LNCaP clone FGC (cell line): ENCODE results near the gene RAB15.

Experiments used
- DNase-seq: peaks from one replicate; pipeline ENCODE4 v3.0.0-alpha.2; 2011; ENCODE audit warnings: low read depth
- H3K4me3 ChIP-seq: 2 replicates; pipeline ENCODE4 v1.5.1; 2011; ENCODE audit warnings: mild to moderate bottlenecking, low read depth, low read length, control low read depth
- CTCF ChIP-seq: IDR thresholded peaks from 2 replicates; pipeline ENCODE4 v1.5.1; 2012; ENCODE audit warnings: mild to moderate bottlenecking; ENCODE audit not compliant: control insufficient read depth, insufficient read depth; ENCODE audit errors: extremely low read depth

RAB15 gene

GRCh38 chr14:64979336-64980074 is 7.4 kb upstream of the RAB15 start:
- no peak for DNase-seq
- no peak overlapping the region for H3K4me3 ChIP-seq
- no peak for TF ChIP-seq CTCF

GRCh38 chr14:64974563-64974962 is 2.4 kb upstream of the RAB15 start:
- no peak for DNase-seq
- TF ChIP-seq CTCF: no peak
- H3K4me3 ChIP-seq: no peak overlapping the region

GRCh38 chr14:64973826-64974225 is 1.7 kb upstream of the RAB15 start:
- no peak for DNase-seq
- no peak overlapping the region for H3K4me3 ChIP-seq
- TF ChIP-seq CTCF: no peak

- no peak for TF ChIP-seq CTCF
- H3K4me3 ChIP-seq: peak overlapping the region; percentile 59; the same call in 1 of the 2 replicates
- DNase-seq: no peak
Measured at GRCh38 chr14:64973026-64973442, 898 bp upstream of the RAB15 start.

GRCh38 chr14:64971491-64971942 is 619 bp downstream of the RAB15 start:
- TF ChIP-seq CTCF: no peak
- no peak for DNase-seq
- H3K4me3 ChIP-seq: peak overlapping the region; percentile 55

- peak overlapping the region; percentile 55 for H3K4me3 ChIP-seq
- no peak for TF ChIP-seq CTCF
- no peak for DNase-seq
Measured at GRCh38 chr14:64970776-64971477, 1.2 kb downstream of the RAB15 start.

GRCh38 chr14:64970041-64970440 is 2.1 kb downstream of the RAB15 start:
- no peak overlapping the region for H3K4me3 ChIP-seq
- DNase-seq: no peak
- TF ChIP-seq CTCF: no peak
